Stimulated activated CD4-positive, alpha-beta T cell treated with anti-CD3 and anti-CD28 coated beads, Interleukin-15, amount 100 ng/mL, for 24 hours (primary cell): Measurements from ENCODE around the gene RAB33B.

Experiments used
- DNase-seq: peaks from one replicate; pipeline ENCODE4 v3.0.0-alpha.2; 2020

The RAB33B gene

DNA sequence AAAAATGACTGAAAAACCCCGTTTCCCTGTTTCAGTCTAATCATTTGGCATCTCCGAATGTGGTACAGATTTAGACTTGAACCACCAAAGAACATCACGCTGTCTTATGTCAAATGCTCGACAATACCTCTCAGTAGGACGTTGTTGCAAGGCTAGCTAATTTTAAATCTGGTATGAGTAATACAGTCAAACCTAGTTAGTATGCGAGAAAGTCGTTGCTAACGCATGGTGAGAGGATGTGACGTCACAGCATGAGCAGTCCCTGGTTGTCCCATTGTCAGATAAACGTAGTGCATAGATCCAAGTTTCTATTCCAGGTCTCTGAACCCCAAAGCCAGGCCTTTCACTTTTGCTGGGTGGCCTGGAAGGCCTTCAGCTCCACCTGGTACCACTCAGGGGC lies 57.4 kb downstream of the RAB33B start:
- DNase-seq = no peak

DNA sequence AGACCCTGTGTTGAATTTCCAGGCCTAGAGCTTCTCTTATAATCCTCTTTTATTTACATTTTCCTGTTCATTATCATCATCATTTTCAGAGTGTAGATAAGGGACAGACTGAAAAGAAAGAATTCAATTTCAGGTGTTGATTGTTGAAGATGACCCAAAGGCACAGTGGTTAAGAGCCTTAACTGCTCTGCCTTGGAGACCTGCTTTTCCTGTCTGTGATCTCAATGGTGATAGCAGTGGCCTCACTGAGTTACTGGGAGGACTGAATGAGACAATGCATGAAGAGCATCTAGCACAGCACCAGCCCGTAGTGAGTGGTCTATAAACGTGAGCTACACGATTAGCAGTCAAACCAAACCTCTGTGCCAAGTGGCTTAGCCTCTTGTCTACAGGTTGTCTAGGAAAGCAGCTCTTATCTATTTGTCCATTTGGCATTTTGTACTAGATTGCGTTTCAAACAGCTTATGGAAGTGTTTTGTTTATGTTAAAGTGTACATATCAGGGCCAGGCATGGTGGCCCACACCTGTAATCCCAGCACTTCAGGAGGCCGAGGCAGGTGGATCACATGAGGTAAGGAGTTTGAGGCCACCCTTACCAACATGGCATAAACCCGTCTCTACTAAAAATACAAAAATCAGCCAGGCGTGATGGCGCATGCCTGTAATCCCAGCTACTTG lies 60.6 kb downstream of the RAB33B start:
- no peak for DNase-seq

DNA sequence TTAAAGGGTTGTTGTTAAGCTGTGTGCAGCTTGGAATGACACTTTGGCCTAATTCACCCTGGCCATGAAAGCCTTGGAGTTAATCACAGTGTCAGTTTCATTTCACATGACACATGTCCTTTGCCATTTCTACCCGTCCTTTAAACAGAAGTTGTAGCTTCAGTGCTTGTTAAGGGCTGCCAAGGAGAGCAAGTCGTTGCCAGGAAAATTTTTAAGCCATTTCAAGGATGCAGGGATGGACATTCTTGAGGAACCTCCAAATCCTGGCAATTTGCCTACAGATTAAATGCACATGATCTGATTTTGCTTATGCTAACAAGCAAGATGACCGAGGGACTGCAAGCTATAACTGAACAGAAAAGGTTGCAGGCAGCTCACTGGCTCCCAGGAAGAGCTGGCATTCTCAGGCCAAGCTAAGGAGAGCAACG lies 61.6 kb downstream of the RAB33B start:
- DNase-seq = no peak

DNA sequence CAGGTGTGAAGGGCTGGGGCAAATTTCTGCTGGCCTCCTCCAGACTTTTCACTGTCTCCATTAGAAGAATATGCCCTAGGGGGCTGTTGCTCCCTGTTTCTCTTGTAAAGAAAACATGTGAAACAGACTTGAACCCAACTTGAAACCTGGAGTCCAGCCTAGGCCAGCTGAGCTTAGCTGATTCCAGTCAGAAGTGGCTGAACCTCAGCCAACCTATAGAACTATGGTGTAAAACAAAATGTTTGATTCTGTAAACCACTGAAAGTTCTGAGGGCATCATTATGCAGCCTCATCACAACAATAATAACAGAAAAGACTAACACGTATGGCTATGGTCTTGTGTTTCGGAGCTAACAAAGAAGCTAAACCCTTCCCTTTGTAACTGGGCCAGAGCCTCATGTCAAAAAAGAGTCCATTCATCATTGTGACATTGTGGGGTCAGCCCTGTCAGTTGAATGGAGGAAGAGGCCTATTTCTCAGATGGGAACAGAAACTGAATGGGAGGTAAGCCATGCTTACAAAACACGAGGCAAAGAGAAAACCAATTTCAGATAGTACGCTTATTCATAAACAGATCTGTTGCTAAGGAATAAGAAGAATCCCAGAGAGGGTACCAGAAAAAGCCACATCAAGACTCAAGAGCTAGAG lies 68.0 kb downstream of the RAB33B start:
- no peak for DNase-seq

DNA sequence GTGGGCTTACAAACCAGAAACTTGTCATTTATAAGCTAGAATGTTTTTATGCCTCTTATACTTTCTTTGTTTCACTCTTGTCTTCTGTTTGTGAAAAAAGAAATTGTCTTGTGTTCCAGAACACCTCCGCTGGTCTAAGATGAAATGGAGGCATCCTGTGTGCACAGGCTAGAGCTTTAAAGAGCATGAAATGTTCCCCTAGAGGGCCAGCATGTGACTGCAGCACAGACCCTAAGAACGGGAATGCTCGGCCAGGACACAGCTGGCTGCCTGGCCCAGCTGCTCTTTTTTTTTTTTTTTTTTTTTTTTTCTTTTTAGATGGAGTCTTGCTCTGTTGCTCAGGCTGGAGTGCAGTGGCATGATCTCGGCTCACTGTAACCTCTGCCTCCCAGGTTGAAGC lies 68.5 kb downstream of the RAB33B start:
- no peak for DNase-seq

DNA sequence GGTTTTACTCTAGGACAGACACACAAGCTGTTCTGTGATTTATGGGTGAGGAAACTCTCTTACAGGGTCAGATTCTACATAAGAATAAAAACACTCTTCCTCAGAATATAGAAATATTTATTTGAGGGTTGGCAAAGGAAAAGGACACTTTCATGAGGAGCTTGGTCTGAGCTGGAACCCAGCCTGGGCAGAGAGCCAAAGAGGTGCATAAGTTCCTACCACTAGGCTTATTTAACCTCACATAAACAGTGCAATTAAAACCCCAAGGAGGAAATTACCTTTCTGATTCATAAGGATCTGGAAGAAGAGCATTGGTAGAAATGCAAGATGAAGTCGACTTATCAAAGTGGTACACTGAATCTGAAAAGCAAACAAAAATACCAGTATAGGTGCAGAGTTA lies 69.2 kb downstream of the RAB33B start:
- no peak for DNase-seq

GRCh38 chr4:139524062-139524631 lies 70.2 kb downstream of the RAB33B start:
- DNase-seq = no peak

DNA sequence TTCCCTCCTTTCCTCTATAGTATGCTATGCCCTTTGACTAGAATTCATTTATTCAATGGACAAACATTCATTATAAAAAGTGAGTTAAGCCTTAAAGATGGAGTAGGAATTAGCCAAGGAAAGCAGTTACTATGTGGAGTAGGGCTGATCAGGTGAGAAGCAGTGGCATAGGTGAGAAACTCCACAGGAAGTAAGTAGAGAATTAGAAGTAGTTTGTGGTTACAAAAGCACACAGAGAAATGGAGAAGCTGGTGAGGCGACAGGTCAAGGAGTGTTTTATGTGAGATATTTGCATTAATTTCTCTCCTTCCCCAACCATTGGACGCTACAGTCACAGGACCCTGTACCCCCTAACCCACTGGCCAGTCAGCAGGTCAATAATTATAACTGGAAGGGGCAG lies 71.5 kb downstream of the RAB33B start:
- no peak for DNase-seq
